GM12874 (cell line): ENCODE measurements around the gene ASTN2.

Experiments
- TF ChIP-seq, protein P1 (sequence below): IDR thresholded peaks from 2 replicates; pipeline ENCODE4 v1.5.1; 2011; ENCODE audit warnings: low read depth, mild to moderate bottlenecking, control low read depth, low read length, moderate library complexity; ENCODE audit not compliant: insufficient read depth

Gene ASTN2

DNA sequence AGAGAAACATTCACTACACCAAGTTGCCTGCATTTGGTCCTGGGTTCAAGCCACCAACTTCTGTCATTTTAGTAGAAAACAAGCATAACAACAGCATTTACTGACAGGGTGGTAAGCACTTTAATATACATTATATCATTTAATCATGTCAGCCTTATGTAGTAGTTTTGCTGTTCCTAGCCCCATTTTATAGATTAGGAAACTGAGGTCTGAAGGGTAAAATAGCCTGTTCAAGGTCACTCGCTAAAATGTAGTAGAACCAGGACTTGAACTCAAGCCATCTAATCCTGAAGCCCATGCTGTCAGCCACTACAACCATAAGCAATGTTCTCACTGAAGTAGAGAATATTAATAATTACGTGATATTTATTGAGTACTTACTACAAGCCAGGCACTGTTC, 787.4 kb downstream of the ASTN2 start:
- TF ChIP-seq, protein P1, sequence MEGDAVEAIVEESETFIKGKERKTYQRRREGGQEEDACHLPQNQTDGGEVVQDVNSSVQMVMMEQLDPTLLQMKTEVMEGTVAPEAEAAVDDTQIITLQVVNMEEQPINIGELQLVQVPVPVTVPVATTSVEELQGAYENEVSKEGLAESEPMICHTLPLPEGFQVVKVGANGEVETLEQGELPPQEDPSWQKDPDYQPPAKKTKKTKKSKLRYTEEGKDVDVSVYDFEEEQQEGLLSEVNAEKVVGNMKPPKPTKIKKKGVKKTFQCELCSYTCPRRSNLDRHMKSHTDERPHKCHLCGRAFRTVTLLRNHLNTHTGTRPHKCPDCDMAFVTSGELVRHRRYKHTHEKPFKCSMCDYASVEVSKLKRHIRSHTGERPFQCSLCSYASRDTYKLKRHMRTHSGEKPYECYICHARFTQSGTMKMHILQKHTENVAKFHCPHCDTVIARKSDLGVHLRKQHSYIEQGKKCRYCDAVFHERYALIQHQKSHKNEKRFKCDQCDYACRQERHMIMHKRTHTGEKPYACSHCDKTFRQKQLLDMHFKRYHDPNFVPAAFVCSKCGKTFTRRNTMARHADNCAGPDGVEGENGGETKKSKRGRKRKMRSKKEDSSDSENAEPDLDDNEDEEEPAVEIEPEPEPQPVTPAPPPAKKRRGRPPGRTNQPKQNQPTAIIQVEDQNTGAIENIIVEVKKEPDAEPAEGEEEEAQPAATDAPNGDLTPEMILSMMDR, result no peak

GRCh38 chr9:116626762-116627161, 788.1 kb downstream of the ASTN2 start:
- TF ChIP-seq, protein P1, result no peak

- TF ChIP-seq, protein P1, result no peak
These were observed 791.1 kb downstream of the ASTN2 start for GRCh38 chr9:116623715-116624114.

GRCh38 chr9:116617389-116617788, 797.5 kb downstream of the ASTN2 start:
- TF ChIP-seq, protein P1, result no peak

DNA sequence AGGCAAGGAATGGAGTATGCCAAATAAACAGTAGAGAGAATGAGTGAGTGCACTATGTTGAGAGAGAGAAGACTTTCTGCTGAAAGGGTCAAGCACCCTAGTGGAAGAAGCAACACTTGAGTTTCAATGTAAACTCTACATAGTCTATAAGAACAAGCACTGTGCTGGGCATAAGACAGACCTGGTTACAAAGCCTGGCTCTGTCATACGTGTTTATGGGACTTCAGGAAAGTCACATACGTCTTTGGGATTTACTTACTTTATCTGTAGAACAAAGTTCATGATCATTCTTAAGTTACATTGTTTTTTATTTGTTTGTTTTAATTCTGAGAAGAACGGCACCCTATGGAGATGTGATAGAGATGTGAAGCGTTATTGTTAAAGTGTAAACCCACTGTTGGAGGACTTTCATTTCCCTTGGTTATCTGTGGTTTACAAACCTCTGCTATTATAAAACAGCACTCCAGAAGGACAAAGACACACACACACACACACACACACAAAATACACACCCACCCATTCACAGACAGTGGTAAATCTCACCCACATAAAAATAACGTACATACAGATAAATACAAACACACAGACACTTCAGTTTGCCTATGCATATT, 798.4 kb downstream of the ASTN2 start:
- TF ChIP-seq, protein P1, result no peak

GRCh38 chr9:116608064-116608463, 806.8 kb downstream of the ASTN2 start:
- TF ChIP-seq, protein P1, result no peak

GRCh38 chr9:116605904-116606341, 808.9 kb downstream of the ASTN2 start:
- TF ChIP-seq, protein P1, result no peak

- TF ChIP-seq, protein P1, result no peak
These were observed 809.8 kb downstream of the ASTN2 start for GRCh38 chr9:116605060-116605459.
